HepG2 (cell line): Measurements from ENCODE around the gene ARHGEF40. TPM values are rescaled to one million over a fixed set of nuclear protein-coding genes. Genes with fewer than 3 reads are reported as not detected.

Experiments used
- AGO1 ChIP-seq: fragments of 200-400 bp; formaldehyde crosslinking; IDR thresholded peaks from 2 replicates; pipeline ENCODE4 v1.6.1; 2017; ENCODE audit warnings: mild to moderate bottlenecking, low read depth, low read length, moderate library complexity; ENCODE audit not compliant: poor library complexity, severe bottlenecking
- GTF3A ChIP-seq: sonication (generic); formaldehyde crosslinking; conservative IDR thresholded peaks from 2 replicates; pipeline ENCODE4 v1.4.0; 2020; ENCODE audit warnings: mild to moderate bottlenecking, missing genetic modification reagents
- KLF6 ChIP-seq: IDR thresholded peaks from 2 replicates; pipeline ENCODE4 v1.8.0; 2016; ENCODE audit warnings: missing biosample characterization, missing genetic modification reagents
- KMT2B ChIP-seq: IDR thresholded peaks from 2 replicates; pipeline ENCODE4 v1.6.1; 2016; ENCODE audit warnings: missing genetic modification reagents, missing compliant biosample characterization
- RBM22 ChIP-seq: fragments of 200-400 bp; formaldehyde crosslinking; optimal IDR thresholded peaks from 2 replicates; pipeline ENCODE3; 2017; ENCODE audit warnings: mild to moderate bottlenecking, low read length, moderate library complexity
- TEAD3 ChIP-seq: optimal IDR thresholded peaks from 2 replicates; pipeline ENCODE3; 2016; ENCODE audit warnings: borderline replicate concordance
- ZC3H13 ChIP-seq: sonication (generic); formaldehyde crosslinking; IDR thresholded peaks from 2 replicates; pipeline ENCODE4 v1.8.1; 2023; ENCODE audit warnings: mild to moderate bottlenecking, missing genetic modification reagents, moderate library complexity
- ZNF768 ChIP-seq: sonication (generic); formaldehyde crosslinking; IDR thresholded peaks from 2 replicates; pipeline ENCODE4 v1.4.0; 2020; ENCODE audit warnings: missing genetic modification reagents
- polyA plus RNA-seq, 8 experiments: library from polyadenylated mRNA; depleted of rRNA in 3 of 8; stranded (reverse) in 7 of 8; unstranded in 1 of 8; fragments of >200 nt; fragmentation: Illumina TruSeq in 4 of 8; extraction: Trizol in 4 of 8; gene quantifications; 2 replicates each; pipeline versions ENCODE4 v1.2.1 to v1.2.3, GENCODE V29; 2011 to 2016; ENCODE audit warnings: low read depth in 4 of 8, missing spikeins in 1 of 8, mixed read lengths in 1 of 8; ENCODE audit not compliant: insufficient read depth in 1 of 8
- total RNA-seq, 5 experiments: library from RNA; depleted of rRNA; stranded (reverse); fragments of >200 nt; fragmentation: Illumina TruSeq; extraction: Trizol; gene quantifications; 2 replicates each; pipeline ENCODE4 v1.2.3, GENCODE V29; 2016; ENCODE audit warnings: low read depth in 1 of 5
- TF ChIP-seq, protein P1 (sequence below): sonication (generic); formaldehyde crosslinking; IDR thresholded peaks from 2 replicates; pipeline ENCODE4 v1.5.1; 2020; ENCODE audit warnings: missing genetic modification reagents, mild to moderate bottlenecking, borderline replicate concordance
- TF ChIP-seq, protein P2 (sequence below): sonication (generic); formaldehyde crosslinking; IDR thresholded peaks from 2 replicates; pipeline ENCODE4 v1.5.0; 2020; ENCODE audit warnings: missing genetic modification reagents

ARHGEF40 gene
- total and polyA plus RNA-seq, 2 of the 13 experiments (the other 11 are each of a cell fraction or from before 2014, with no cell fraction given), result 28.1 to 78.1 TPM

DNA sequence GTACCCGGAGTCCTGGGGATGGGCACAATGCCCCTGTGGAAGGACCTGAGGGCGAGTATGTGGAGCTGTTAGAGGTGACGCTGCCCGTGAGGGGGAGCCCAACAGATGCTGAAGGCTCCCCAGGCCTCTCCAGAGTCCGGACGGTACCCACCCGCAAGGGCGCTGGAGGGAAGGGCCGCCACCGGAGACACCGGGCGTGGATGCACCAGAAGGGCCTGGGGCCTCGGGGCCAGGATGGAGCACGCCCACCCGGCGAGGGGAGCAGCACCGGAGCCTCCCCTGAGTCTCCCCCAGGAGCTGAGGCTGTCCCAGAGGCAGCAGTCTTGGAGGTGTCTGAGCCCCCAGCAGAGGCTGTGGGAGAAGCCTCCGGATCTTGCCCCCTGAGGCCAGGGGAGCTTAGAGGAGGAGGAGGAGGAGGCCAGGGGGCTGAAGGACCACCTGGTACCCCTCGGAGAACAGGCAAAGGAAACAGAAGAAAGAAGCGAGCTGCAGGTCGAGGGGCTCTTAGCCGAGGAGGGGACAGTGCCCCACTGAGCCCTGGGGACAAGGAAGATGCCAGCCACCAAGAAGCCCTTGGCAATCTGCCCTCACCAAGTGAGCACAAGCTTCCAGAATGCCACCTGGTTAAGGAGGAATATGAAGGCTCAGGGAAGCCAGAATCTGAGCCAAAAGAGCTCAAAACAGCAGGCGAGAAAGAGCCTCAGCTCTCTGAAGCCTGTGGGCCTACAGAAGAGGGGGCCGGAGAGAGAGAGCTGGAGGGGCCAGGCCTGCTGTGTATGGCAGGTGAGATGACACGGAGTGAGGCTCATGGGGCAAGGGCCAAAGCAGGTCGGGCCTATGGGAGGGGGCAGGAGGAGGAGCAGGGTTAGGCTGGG is 4.5 kb downstream of the ARHGEF40 start (continued):
- no peak for TF ChIP-seq KLF6
- TF ChIP-seq, protein P1, sequence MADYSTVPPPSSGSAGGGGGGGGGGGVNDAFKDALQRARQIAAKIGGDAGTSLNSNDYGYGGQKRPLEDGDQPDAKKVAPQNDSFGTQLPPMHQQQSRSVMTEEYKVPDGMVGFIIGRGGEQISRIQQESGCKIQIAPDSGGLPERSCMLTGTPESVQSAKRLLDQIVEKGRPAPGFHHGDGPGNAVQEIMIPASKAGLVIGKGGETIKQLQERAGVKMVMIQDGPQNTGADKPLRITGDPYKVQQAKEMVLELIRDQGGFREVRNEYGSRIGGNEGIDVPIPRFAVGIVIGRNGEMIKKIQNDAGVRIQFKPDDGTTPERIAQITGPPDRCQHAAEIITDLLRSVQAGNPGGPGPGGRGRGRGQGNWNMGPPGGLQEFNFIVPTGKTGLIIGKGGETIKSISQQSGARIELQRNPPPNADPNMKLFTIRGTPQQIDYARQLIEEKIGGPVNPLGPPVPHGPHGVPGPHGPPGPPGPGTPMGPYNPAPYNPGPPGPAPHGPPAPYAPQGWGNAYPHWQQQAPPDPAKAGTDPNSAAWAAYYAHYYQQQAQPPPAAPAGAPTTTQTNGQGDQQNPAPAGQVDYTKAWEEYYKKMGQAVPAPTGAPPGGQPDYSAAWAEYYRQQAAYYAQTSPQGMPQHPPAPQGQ (CRISPR knock-in tag), result no peak
- TF ChIP-seq GTF3A (CRISPR knock-in tag), result no peak
- peak; percentile 12 for TF ChIP-seq TEAD3
- peak; percentile 64 for TF ChIP-seq RBM22
- peak; percentile 26 for TF ChIP-seq AGO1
- 0 out of 2 replicates have a peak, but pooled peaks have one; percentile 25 for TF ChIP-seq ZNF768 (CRISPR knock-in tag)
- peak; percentile 88 for TF ChIP-seq ZC3H13
- no peak for TF ChIP-seq KMT2B
- TF ChIP-seq, protein P2, sequence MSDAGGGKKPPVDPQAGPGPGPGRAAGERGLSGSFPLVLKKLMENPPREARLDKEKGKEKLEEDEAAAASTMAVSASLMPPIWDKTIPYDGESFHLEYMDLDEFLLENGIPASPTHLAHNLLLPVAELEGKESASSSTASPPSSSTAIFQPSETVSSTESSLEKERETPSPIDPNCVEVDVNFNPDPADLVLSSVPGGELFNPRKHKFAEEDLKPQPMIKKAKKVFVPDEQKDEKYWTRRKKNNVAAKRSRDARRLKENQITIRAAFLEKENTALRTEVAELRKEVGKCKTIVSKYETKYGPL (CRISPR knock-in tag), result no peak
